ENCODE data around the gene HNRNPA1.
A peak's percentile ranks its signal among the peaks of the same experiment; 100 is the strongest.
"Not testable (repeated sequence)": the region's sequence is repeated elsewhere in the genome, so short reads cannot be mapped to it uniquely, and the experiment has no call there.

Gene HNRNPA1

GRCh38 chr12:54311051-54311450, 30.5 kb downstream of the HNRNPA1 start:
- TF ChIP-seq CTCF (IDR thresholded peaks at IDR 0.05; ENCODE audit: control extremely low read depth, extremely low read depth, low read depth, missing control alignments): no peak
- CTCF ChIA-PET: interaction anchor here (0.8 to 11.1 kb wide), 7 partner anchors 13 to 88 kb away, joined by 3 to 59 read pairs (median 3); partner anchors contain the start of gene COPZ1
- DNase-seq (ENCODE audit: extremely low spot score): no peak
- POLR2A ChIA-PET: no interaction called here

- DNase-seq (ENCODE audit: extremely low spot score); POLR2A ChIA-PET: not testable (repeated sequence)
- CTCF ChIA-PET: interaction anchor here (11.1 kb wide), 1 partner anchor 12 kb away, joined by 59 read pairs; the partner anchor contains the start of gene COPZ1
These were observed 31.8 kb downstream of the HNRNPA1 start for GRCh38 chr12:54312309-54312708.

- ChIA-PET POLR2A (no interaction called here), CTCF (interaction anchor here (1.0 to 3.6 kb wide), 4 partner anchors 16 to 78 kb away, joined by 3 to 17 read pairs (median 9); no protein-coding TSS in a partner anchor)
- no peak for TF ChIP-seq CTCF (IDR thresholded peaks at IDR 0.05; ENCODE audit: control extremely low read depth, extremely low read depth, low read depth, missing control alignments)
- no peak for DNase-seq (ENCODE audit: extremely low spot score)
These were observed 40.8 kb downstream of the HNRNPA1 start for GRCh38 chr12:54321363-54321762.

- ChIA-PET POLR2A (interaction anchor here (0.6 to 1.2 kb wide), 12 partner anchors 9 to 1930 kb away, joined by 3 to 12 read pairs (median 4); partner anchors contain the start of genes CBX5 and HNRNPA1), CTCF (interaction anchor here (0.7 to 3.2 kb wide), 42 partner anchors 10 to 334 kb away, joined by 3 to 64 read pairs (median 5); partner anchors contain the start of genes CBX5, HNRNPA1 and NFE2)
- peak; percentile 92 for DNase-seq (ENCODE audit: extremely low spot score)
- TF ChIP-seq CTCF (IDR thresholded peaks at IDR 0.05; ENCODE audit: control extremely low read depth, extremely low read depth, low read depth, missing control alignments): peak; percentile 72
These were observed 44.3 kb downstream of the HNRNPA1 start, which contains the start of gene COPZ1 for GRCh38 chr12:54324617-54325441. TSS of gene COPZ1 (plus strand) at chr12:54325131. CDS start at chr12:54325164, 33 bp downstream.

- ChIA-PET POLR2A (interaction anchor here (0.6 to 1.2 kb wide), 13 partner anchors 8 to 1930 kb away, joined by 3 to 12 read pairs (median 4); partner anchors contain the start of genes CBX5 and HNRNPA1), CTCF (interaction anchor here (0.7 to 3.2 kb wide), 41 partner anchors 9 to 335 kb away, joined by 3 to 64 read pairs (median 5); partner anchors contain the start of genes CBX5, HNRNPA1 and NFE2)
- DNase-seq (ENCODE audit: extremely low spot score): not testable (repeated sequence)
These were observed 45.0 kb downstream of the HNRNPA1 start for GRCh38 chr12:54325442-54326109.

DNA sequence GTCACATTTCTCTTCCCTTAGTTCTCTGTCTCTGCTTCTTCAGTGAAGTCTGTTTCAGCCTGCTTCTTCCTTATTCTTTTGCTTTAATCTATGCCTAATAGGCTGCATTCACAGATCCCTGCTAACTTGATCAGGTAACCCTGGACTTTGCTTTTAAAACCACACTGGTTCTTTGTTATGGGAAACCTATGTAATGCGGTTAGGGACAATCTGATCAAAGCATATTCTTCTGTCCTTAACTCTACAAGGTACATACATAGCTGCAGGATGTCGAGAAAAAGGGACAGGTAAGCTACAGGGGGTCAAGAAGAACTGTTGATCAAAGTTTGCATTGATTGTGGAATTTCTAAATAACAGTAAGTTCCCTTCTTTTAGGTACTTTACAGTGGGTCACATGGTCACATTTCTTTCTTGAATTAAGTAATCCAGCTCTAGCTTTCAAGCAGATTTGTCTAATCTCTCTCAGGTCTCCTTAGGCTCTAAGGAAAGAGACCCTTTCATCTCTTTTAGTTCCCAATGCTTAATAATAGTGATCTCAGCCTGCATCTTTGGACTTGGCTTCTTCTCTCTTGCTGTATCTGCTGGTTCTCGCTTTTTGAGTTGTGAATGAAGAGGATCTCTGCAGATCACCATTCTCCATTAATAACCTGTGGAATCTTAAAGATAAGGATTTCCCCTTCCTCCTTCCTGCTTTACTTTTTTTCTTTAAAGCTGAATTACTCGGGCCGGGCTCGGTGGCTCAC, 48.2 kb downstream of the HNRNPA1 start:
- no peak for DNase-seq (ENCODE audit: extremely low spot score)
- no peak for TF ChIP-seq CTCF (IDR thresholded peaks at IDR 0.05; ENCODE audit: control extremely low read depth, extremely low read depth, low read depth, missing control alignments)
- ChIA-PET CTCF (interaction anchor here (0.8 to 1.7 kb wide), 4 partner anchors 9 to 35 kb away, joined by 3 to 6 read pairs (median 4); no protein-coding TSS in a partner anchor), POLR2A (no interaction called here)

DNA sequence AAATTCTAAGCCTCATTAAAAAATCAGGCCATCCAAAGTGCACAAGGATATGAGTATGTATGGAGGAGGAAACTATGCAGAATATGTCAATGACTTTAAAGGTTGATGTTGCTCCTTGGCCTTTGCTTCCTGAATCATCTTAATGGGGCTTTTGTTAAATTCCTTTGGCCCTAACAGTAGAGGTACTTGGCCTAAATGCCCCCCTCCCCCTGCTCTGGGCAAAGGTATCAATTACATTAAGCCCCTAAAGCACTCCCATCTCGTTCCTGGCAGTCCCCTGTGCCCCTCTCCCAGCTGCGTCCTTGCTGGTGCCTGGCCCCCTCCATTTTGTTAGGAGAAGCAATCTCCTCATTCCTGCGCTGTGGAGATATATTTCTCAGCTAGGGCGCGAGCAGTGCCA, 49.2 kb downstream of the HNRNPA1 start:
- POLR2A ChIA-PET: no interaction called here
- no peak for TF ChIP-seq CTCF (IDR thresholded peaks at IDR 0.05; ENCODE audit: control extremely low read depth, extremely low read depth, low read depth, missing control alignments)
- CTCF ChIA-PET: interaction anchor here (1.5 kb wide), 1 partner anchor 13 kb away, joined by 4 read pairs; no protein-coding TSS in a partner anchor
- DNase-seq (ENCODE audit: extremely low spot score): no peak

Measured in GM10248 (cell line).